Liver (tissue), 9 donors: ENCODE results near the gene FHDC1. TPM values are rescaled to one million over a fixed set of nuclear protein-coding genes. Genes with fewer than 3 reads are reported as not detected.

ENCODE experiments used
- DNase-seq: peaks from one replicate; pipeline ENCODE4 v3.0.0-alpha.2; 2017; ENCODE audit warnings: low spot score
- H3K27ac ChIP-seq, 2 donors: one replicate each; pipeline ENCODE4 v1.7.0; 2013; ENCODE audit warnings: inconsistent platforms in 2 of 2, low read length in 2 of 2, control low read depth in 1 of 2, low read depth in 1 of 2, mild to moderate bottlenecking in 1 of 2
- H3K27me3 ChIP-seq, 4 donors: one replicate each; pipeline versions ENCODE4 v1.6.1 to v1.7.0; 2013; ENCODE audit warnings: low read length in 3 of 4, inconsistent platforms in 1 of 4, mild to moderate bottlenecking in 1 of 4, moderate library complexity in 1 of 4; ENCODE audit not compliant: control insufficient read depth in 4 of 4, insufficient read depth in 4 of 4
- H3K36me3 ChIP-seq, 4 donors: one replicate each; pipeline versions ENCODE4 v1.6.1 to v1.7.0; 2013; ENCODE audit warnings: low read length in 3 of 4, mild to moderate bottlenecking in 3 of 4, low read depth in 1 of 4, moderate library complexity in 1 of 4; ENCODE audit not compliant: control insufficient read depth in 4 of 4, insufficient read depth in 3 of 4
- H3K4me1 ChIP-seq, 4 donors: one replicate each; pipeline versions ENCODE4 v1.6.1 to v1.7.0; 2013; ENCODE audit warnings: low read length in 3 of 4, mild to moderate bottlenecking in 3 of 4, moderate library complexity in 1 of 4; ENCODE audit not compliant: control insufficient read depth in 4 of 4, insufficient read depth in 4 of 4
- H3K4me3 ChIP-seq, 3 donors: one replicate each; pipeline versions ENCODE4 v1.6.1 to v1.7.0; 2013; ENCODE audit warnings: low read length in 3 of 3, control low read depth in 1 of 3, low read depth in 1 of 3, mild to moderate bottlenecking in 1 of 3
- H3K9ac ChIP-seq, 2 donors: one replicate each; pipeline ENCODE4 v1.7.0; 2013; ENCODE audit warnings: low read length in 2 of 2, mild to moderate bottlenecking in 2 of 2, moderate library complexity in 2 of 2, control low read depth in 1 of 2, low read depth in 1 of 2
- H3K9me3 ChIP-seq, 4 donors: one replicate each; pipeline versions ENCODE4 v1.6.1 to v1.7.0; 2013; ENCODE audit warnings: low read length in 3 of 4; ENCODE audit not compliant: control insufficient read depth in 4 of 4
- EGR1 ChIP-seq, 2 donors: IDR thresholded peaks; 2 replicates each; pipeline ENCODE4 v1.6.1; 2016 to 2018; ENCODE audit warnings: antibody characterized with exemption in 2 of 2, low read depth in 2 of 2
- FOXA1 ChIP-seq: IDR thresholded peaks from 2 replicates; pipeline ENCODE4 v1.6.1; 2016; ENCODE audit warnings: antibody characterized with exemption
- FOXA2 ChIP-seq: IDR thresholded peaks from 2 replicates; pipeline ENCODE4 v1.6.1; 2016; ENCODE audit warnings: antibody characterized with exemption
- GABPA ChIP-seq, 2 donors: IDR thresholded peaks in 1 of 2; conservative IDR thresholded peaks in 1 of 2; 2 replicates each; pipeline ENCODE4 v1.6.1; 2016; ENCODE audit warnings: antibody characterized with exemption in 2 of 2, mild to moderate bottlenecking in 1 of 2, moderate library complexity in 1 of 2
- HNF4A ChIP-seq, 2 donors: conservative IDR thresholded peaks; 2 replicates each; pipeline ENCODE4 v1.6.1; 2016; ENCODE audit warnings: antibody characterized with exemption in 2 of 2, mild to moderate bottlenecking in 2 of 2
- HNF4G ChIP-seq: IDR thresholded peaks from 2 replicates; pipeline ENCODE4 v1.6.1; 2016; ENCODE audit warnings: antibody characterized with exemption
- MAX ChIP-seq: IDR thresholded peaks from 2 replicates; pipeline ENCODE4 v1.6.1; 2016; ENCODE audit warnings: antibody characterized with exemption
- NR2F2 ChIP-seq: IDR thresholded peaks from 2 replicates; pipeline ENCODE4 v1.6.1; 2016; ENCODE audit warnings: antibody characterized with exemption
- RAD21 ChIP-seq, 2 donors: IDR thresholded peaks; 2 replicates each; pipeline ENCODE4 v1.6.1; 2016; ENCODE audit warnings: antibody characterized with exemption in 2 of 2, mild to moderate bottlenecking in 2 of 2
- REST ChIP-seq: IDR thresholded peaks from 2 replicates; pipeline ENCODE4 v1.6.1; 2016; ENCODE audit warnings: antibody characterized with exemption, mild to moderate bottlenecking
- RXRA ChIP-seq, 2 donors: IDR thresholded peaks; 2 replicates each; pipeline ENCODE4 v1.6.1; 2017 to 2018; ENCODE audit warnings: antibody characterized with exemption in 2 of 2, mild to moderate bottlenecking in 1 of 2
- YY1 ChIP-seq: IDR thresholded peaks from 2 replicates; pipeline ENCODE4 v1.6.1; 2016; ENCODE audit warnings: antibody characterized with exemption, mild to moderate bottlenecking
- WGBS: extraction: QIAGEN DNeasy Blood & Tissue Kit; methylation state at CpG from one replicate; pipeline ENCODE4 v1.1.7; 2013; 5-methylcytosine and 5-hydroxymethylcytosine counted together
- polyA plus RNA-seq, 2 donors: library from polyadenylated mRNA; stranded (reverse) in 1 of 2; unstranded in 1 of 2; fragments of 200-250 nt in 1 of 2; fragments of >200 nt in 1 of 2; fragmentation: Nextera tagmentation in 1 of 2; extraction: Ambion mirVana in 1 of 2; gene quantifications; one replicate each; pipeline versions ENCODE4 v1.2.1 to v1.2.3, GENCODE V29; 2013 to 2015
- total RNA-seq, 2 donors: library from RNA; depleted of rRNA; stranded (reverse); fragments of >200 nt; gene quantifications; one replicate each; pipeline ENCODE4 v1.2.3, GENCODE V29; 2014
- donor health status: healthy.
- donor health status: healthy.
- donor health status: healthy.
- donor health status: healthy.
- donor health status: healthy.

FHDC1 gene
- total RNA-seq: 10 to 100 TPM in 1 of 2 donors, under 1 TPM in 1; 0.17 to 33.0 TPM
- polyA plus RNA-seq: under 1 TPM; 0.06 TPM

GRCh38 chr4:152935631-152936445 lies at the start of gene FHDC1:
TSS of gene FHDC1 (plus strand) at chr4:152936323. CDS start at chr4:152943058, 6,735 bp downstream.
- peak within 1 kb of the TSS; percentile 39 to 70 (median 59) for H3K4me3 ChIP-seq
- DNase-seq: peak; percentile 81
- 2% methylated on average over 75 of the region's 75 CpGs for WGBS
- H3K27me3 ChIP-seq: peaks cover 0 to 5% (median 2%) of the 10 kb centered on the region in 4 donors
- H3K9me3 ChIP-seq: no peaks in the 10 kb centered on the region
- no peaks in the 10 kb centered on the region for H3K36me3 ChIP-seq
- peaks cover 15 to 31% (median 26%) of the 10 kb centered on the region in 4 donors for H3K4me1 ChIP-seq
- H3K9ac ChIP-seq: no peak within 1 kb of the TSS
- TF ChIP-seq FOXA1 (no peak), RXRA (IDR thresholded peaks at IDR 0.05) (no peak), HNF4A (conservative IDR thresholded peaks at IDR 0.05) (no peak), HNF4G (no peak), EGR1 (IDR thresholded peaks at IDR 0.05; ENCODE audit: low read depth in 2 of 2) (no peak), GABPA (IDR thresholded peaks at IDR 0.05 in 1 of 2, conservative IDR thresholded peaks at IDR 0.05 in 1 of 2) (no peak), YY1 (no peak), RAD21 (IDR thresholded peaks at IDR 0.05) (no peak)
- no peak within 1 kb of the TSS for H3K27ac ChIP-seq

GRCh38 chr4:152887981-152888380 lies 48.1 kb upstream of the FHDC1 start:
- no peak overlapping the region for H3K27ac ChIP-seq
- DNase-seq: no peak
- H3K27me3 ChIP-seq: no peaks in the 10 kb centered on the region
- no peak for TF ChIP-seq MAX
- TF ChIP-seq FOXA2: no peak
- no peak for TF ChIP-seq HNF4G
- H3K4me3 ChIP-seq: no peak overlapping the region
- H3K4me1 ChIP-seq: no peaks in the 10 kb centered on the region
- H3K9me3 ChIP-seq: no peaks in the 10 kb centered on the region
- H3K9ac ChIP-seq: no peak overlapping the region
- peaks cover 0 to 12% (median 3%) of the 10 kb centered on the region in 4 donors for H3K36me3 ChIP-seq
- WGBS: 98% methylated on average over 6 of the region's 6 CpGs

- no peak for DNase-seq
- Histone ChIP-seq H3K27ac (no peak overlapping the region), H3K27me3 (no peaks in the 10 kb centered on the region), H3K9ac (no peak overlapping the region), H3K36me3 (peaks cover 0 to 10% (median 1%) of the 10 kb centered on the region in 4 donors), H3K9me3 (no peaks in the 10 kb centered on the region), H3K4me3 (no peak overlapping the region), H3K4me1 (no peaks in the 10 kb centered on the region)
- TF ChIP-seq GABPA (IDR thresholded peaks at IDR 0.05 in 1 of 2, conservative IDR thresholded peaks at IDR 0.05 in 1 of 2): no peak
- TF ChIP-seq RXRA (IDR thresholded peaks at IDR 0.05): no peak
- no peak for TF ChIP-seq REST
- no peak for TF ChIP-seq NR2F2
- TF ChIP-seq HNF4G: no peak
- 88% methylated on average over 2 of the region's 2 CpGs for WGBS
These were observed 43.1 kb upstream of the FHDC1 start for GRCh38 chr4:152892974-152893373.
